Naive B cell (primary cell): ENCODE data around the gene CDH8. TPM values are rescaled to one million over a fixed set of nuclear protein-coding genes. Genes with fewer than 3 reads are reported as not detected.

Experiments
- ATAC-seq, 2 donors: fragments of 150-1000 bp; cut with Tn5 transposase; 2 replicates each; pipeline ENCODE4 v1.10.0; 2021; ENCODE audit warnings: low read depth in 2 of 2, mild to moderate bottlenecking in 2 of 2, moderate library complexity in 2 of 2
- DNase-seq: peaks from one replicate; pipeline ENCODE4 v3.0.0; 2022
- H3K27ac Mint-ChIP-seq, 6 donors: one replicate each; pipeline ENCODE4 v1.8.0; 2020 to 2022; ENCODE audit warnings: mild to moderate bottlenecking in 6 of 6, mixed read lengths in 6 of 6, moderate library complexity in 5 of 6, inconsistent platforms in 2 of 6
- H3K27me3 Mint-ChIP-seq, 3 donors: one replicate each; pipeline ENCODE4 v1.8.0; 2021 to 2022; ENCODE audit warnings: mixed read lengths in 3 of 3, mild to moderate bottlenecking in 1 of 3
- H3K36me3 Mint-ChIP-seq, 2 donors: one replicate each; pipeline ENCODE4 v1.8.0; 2020 to 2022; ENCODE audit warnings: mixed read lengths in 2 of 2, inconsistent platforms in 1 of 2, mild to moderate bottlenecking in 1 of 2
- H3K4me1 Mint-ChIP-seq, 3 donors: one replicate each; pipeline ENCODE4 v1.8.0; 2020 to 2022; ENCODE audit warnings: mixed read lengths in 3 of 3, inconsistent platforms in 1 of 3, mild to moderate bottlenecking in 1 of 3, moderate library complexity in 1 of 3
- H3K4me3 Mint-ChIP-seq, 8 donors: one replicate each; pipeline ENCODE4 v1.8.0; 2020 to 2022; ENCODE audit warnings: mild to moderate bottlenecking in 8 of 8, mixed read lengths in 8 of 8, moderate library complexity in 8 of 8, inconsistent platforms in 2 of 8
- H3K9me3 Mint-ChIP-seq, 7 donors: one replicate each; pipeline ENCODE4 v1.8.0; 2020 to 2022; ENCODE audit warnings: mixed read lengths in 7 of 7, mild to moderate bottlenecking in 5 of 7, inconsistent platforms in 2 of 7, moderate library complexity in 1 of 7
- polyA plus RNA-seq, 6 donors: library from polyadenylated mRNA; unstranded; fragments of 300-500 nt; fragmentation: Illumina TruSeq; gene quantifications; one replicate each; pipeline ENCODE4 v1.2.3, GENCODE V29; 2021; ENCODE audit warnings: low read depth in 6 of 6

Gene CDH8
- polyA plus RNA-seq, 6 donors from 2014 or later: not detected

GRCh38 chr16:62050793-62051192, 14.6 kb upstream of the CDH8 start:
- Mint-ChIP-seq H3K9me3 (peaks cover 0 to 13% (median 3%) of the 10 kb centered on the region in 7 donors), H3K27ac (no peak overlapping the region), H3K36me3 (no peaks in the 10 kb centered on the region), H3K4me1 (no peaks in the 10 kb centered on the region), H3K27me3 (no peaks in the 10 kb centered on the region), H3K4me3 (no peak overlapping the region)
- ATAC-seq: no peak
- no peak for DNase-seq

DNA sequence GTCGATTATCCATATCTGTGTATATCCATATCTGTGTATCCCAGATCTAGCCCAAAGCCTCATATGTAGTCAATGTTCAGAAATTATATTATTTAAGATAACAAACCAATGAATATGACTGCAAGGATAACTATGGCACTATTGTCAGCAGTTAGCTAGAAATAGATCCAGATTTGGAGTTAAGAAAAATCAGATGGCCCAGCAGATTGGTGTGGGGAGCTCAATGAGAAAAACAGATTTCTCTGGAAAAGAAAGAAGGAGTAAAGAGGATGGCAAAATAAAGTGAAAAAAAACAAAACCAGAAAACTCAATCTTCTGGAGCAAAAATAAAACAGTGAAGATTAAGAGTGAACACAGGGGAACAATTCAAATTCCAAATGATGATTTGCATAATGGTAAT, 10.6 kb upstream of the CDH8 start:
- H3K4me3 Mint-ChIP-seq: no peak overlapping the region
- H3K27ac Mint-ChIP-seq: no peak overlapping the region
- H3K36me3 Mint-ChIP-seq: no peaks in the 10 kb centered on the region
- H3K4me1 Mint-ChIP-seq: no peaks in the 10 kb centered on the region
- ATAC-seq (no peak), DNase-seq (no peak)
- no peaks in the 10 kb centered on the region for H3K27me3 Mint-ChIP-seq
- H3K9me3 Mint-ChIP-seq: peaks cover 0 to 8% (median 5%) of the 10 kb centered on the region in 7 donors

- no peaks in the 10 kb centered on the region for H3K36me3 Mint-ChIP-seq
- H3K4me3 Mint-ChIP-seq: no peak overlapping the region
- H3K27ac Mint-ChIP-seq: no peak overlapping the region
- peaks cover 9 to 22% (median 17%) of the 10 kb centered on the region in 3 donors for H3K27me3 Mint-ChIP-seq
- DNase-seq (no peak), ATAC-seq (no peak)
- peaks cover 0 to 12% (median 2%) of the 10 kb centered on the region in 7 donors for H3K9me3 Mint-ChIP-seq
- no peaks in the 10 kb centered on the region for H3K4me1 Mint-ChIP-seq
Observed at GRCh38 chr16:62041401-62041800, 5.2 kb upstream of the CDH8 start.

DNA sequence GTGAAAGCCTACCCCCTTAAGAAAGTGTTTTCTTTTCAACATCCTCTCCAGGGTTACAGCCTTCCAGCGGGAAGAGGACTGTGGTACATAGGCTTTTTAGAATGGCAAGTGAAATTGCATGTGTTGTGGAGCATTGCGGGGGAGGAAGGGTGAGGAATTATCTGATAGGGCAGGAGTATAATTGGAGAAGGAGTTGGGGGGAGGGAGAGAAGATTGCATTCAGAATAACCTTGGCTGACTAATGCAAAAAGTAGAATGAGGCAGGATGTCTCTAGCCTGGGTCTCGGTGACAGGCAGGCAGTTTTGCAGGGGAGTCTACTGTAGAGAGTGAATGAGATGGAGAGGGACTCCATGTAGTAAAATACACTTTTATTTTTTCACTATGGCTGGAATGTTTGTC, 2.4 kb upstream of the CDH8 start:
- no peak overlapping the region for H3K27ac Mint-ChIP-seq
- peaks cover 0 to 15% (median 1%) of the 10 kb centered on the region in 7 donors for H3K9me3 Mint-ChIP-seq
- ATAC-seq (no peak), DNase-seq (no peak)
- H3K36me3 Mint-ChIP-seq: no peaks in the 10 kb centered on the region
- H3K4me1 Mint-ChIP-seq: no peaks in the 10 kb centered on the region
- H3K4me3 Mint-ChIP-seq: no peak overlapping the region
- peaks cover 17 to 44% (median 37%) of the 10 kb centered on the region in 3 donors for H3K27me3 Mint-ChIP-seq

DNA sequence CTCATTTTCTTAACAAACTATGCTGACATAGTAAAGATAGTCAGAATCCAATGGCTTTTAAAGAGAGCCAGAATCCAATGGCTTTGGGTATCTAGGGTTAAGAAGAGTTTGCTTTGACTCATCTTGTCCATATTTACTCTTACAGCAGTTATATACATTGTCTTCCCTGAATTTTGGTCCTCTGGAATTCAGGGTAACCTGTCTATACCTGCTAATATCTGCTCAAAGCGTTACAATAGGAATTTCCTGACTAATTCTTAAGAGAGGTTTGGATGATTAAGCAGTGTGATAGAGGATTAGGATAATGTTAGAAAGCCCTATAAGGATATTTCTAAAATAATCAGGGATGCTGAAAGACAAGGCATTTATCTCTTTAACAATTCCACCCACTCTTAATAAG, 2.0 kb upstream of the CDH8 start:
- Mint-ChIP-seq H3K4me1 (no peaks in the 10 kb centered on the region), H3K9me3 (peaks cover 0 to 15% (median 1%) of the 10 kb centered on the region in 7 donors), H3K4me3 (no peak overlapping the region), H3K27ac (no peak overlapping the region), H3K27me3 (peaks cover 21 to 48% (median 41%) of the 10 kb centered on the region in 3 donors), H3K36me3 (no peaks in the 10 kb centered on the region)
- DNase-seq: no peak
- ATAC-seq: no peak

DNA sequence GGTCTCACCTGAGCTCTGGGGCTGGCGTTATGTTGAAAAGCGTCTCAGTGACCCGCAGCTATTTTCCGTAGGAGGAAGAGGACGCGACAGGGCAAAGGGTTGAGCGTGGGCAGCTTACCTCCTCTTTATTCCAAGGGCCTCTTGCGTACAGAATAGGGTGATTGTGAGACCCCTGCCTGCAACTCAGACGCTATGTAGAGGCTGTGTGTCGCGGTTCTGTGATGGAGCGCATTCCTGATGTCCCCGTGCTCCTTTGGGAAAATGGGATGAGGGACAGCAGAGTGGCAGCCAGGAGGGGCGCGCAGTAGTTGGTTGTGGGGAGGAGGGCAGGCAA, 531 bp upstream of the CDH8 start:
- ATAC-seq: no peak
- Mint-ChIP-seq H3K27ac (no peak overlapping the region), H3K36me3 (no peaks in the 10 kb centered on the region), H3K27me3 (peaks cover 26 to 53% (median 44%) of the 10 kb centered on the region in 3 donors), H3K4me3 (no peak overlapping the region), H3K9me3 (peaks cover 0 to 15% (median 1%) of the 10 kb centered on the region in 7 donors), H3K4me1 (no peaks in the 10 kb centered on the region)
- DNase-seq: no peak

GRCh38 chr16:62035115-62036092, 834 bp downstream of the CDH8 start:
- peaks cover 31 to 58% (median 44%) of the 10 kb centered on the region in 3 donors for H3K27me3 Mint-ChIP-seq
- no peaks in the 10 kb centered on the region for H3K4me1 Mint-ChIP-seq
- no peak overlapping the region for H3K27ac Mint-ChIP-seq
- DNase-seq: no peak
- H3K4me3 Mint-ChIP-seq: no peak overlapping the region
- H3K9me3 Mint-ChIP-seq: peaks cover 0 to 15% (median 0%) of the 10 kb centered on the region in 7 donors
- H3K36me3 Mint-ChIP-seq: no peaks in the 10 kb centered on the region
- ATAC-seq: no peak

GRCh38 chr16:62034231-62035114, 1.8 kb downstream of the CDH8 start:
- Mint-ChIP-seq H3K27ac (no peak overlapping the region), H3K4me1 (no peaks in the 10 kb centered on the region), H3K36me3 (no peaks in the 10 kb centered on the region), H3K9me3 (peaks cover 0 to 15% (median 0%) of the 10 kb centered on the region in 7 donors), H3K27me3 (peaks cover 31 to 58% (median 44%) of the 10 kb centered on the region in 3 donors), H3K4me3 (no peak overlapping the region)
- no peak for DNase-seq
- ATAC-seq: no peak

DNA sequence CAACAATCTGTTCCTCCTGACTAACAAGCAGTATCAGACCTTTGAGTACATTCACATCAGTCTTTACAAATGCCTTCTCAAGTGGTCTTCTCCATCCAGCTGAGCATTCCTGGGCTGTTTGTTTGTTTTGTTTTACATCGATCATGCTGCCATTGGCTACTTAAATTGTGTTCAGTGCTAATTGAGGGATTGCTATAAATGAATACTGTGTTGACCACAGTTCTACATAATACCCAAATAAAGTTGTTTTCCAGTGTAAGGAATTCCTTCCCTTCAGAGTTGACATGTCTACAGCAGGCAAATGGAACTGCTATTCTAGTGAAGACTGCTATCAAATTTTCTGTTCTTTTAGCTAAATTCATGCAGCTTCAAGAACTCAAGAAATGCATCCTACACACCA, 3.2 kb downstream of the CDH8 start:
- ATAC-seq (no peak), DNase-seq (no peak)
- H3K27ac Mint-ChIP-seq: no peak overlapping the region
- peaks cover 0 to 10% (median 0%) of the 10 kb centered on the region in 7 donors for H3K9me3 Mint-ChIP-seq
- no peaks in the 10 kb centered on the region for H3K4me1 Mint-ChIP-seq
- no peak overlapping the region for H3K4me3 Mint-ChIP-seq
- H3K36me3 Mint-ChIP-seq: no peaks in the 10 kb centered on the region
- H3K27me3 Mint-ChIP-seq: peaks cover 30 to 58% (median 34%) of the 10 kb centered on the region in 3 donors

DNA sequence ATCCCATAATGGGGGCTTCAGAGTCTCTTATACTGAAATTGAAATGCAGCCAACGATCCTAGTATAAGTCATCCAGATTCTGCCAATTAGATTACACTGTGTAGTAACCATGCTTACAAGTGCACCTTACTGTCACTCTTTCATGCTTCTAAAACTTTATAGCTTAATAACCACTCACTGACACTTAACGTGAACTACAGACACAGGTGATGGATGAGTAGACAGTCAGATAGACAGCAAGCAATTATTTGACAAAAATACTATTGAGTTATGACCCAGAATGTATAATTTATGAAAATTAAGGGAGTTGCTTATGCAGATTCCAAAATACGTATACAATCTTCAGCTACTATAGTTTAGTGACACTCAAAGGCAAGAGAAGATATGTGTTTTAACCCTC, 6.3 kb downstream of the CDH8 start:
- H3K4me1 Mint-ChIP-seq: no peaks in the 10 kb centered on the region
- DNase-seq (no peak), ATAC-seq (no peak)
- H3K4me3 Mint-ChIP-seq: no peak overlapping the region
- no peaks in the 10 kb centered on the region for H3K36me3 Mint-ChIP-seq
- no peak overlapping the region for H3K27ac Mint-ChIP-seq
- H3K9me3 Mint-ChIP-seq: peaks cover 0 to 10% (median 0%) of the 10 kb centered on the region in 7 donors
- H3K27me3 Mint-ChIP-seq: peaks cover 19 to 27% (median 22%) of the 10 kb centered on the region in 3 donors

DNA sequence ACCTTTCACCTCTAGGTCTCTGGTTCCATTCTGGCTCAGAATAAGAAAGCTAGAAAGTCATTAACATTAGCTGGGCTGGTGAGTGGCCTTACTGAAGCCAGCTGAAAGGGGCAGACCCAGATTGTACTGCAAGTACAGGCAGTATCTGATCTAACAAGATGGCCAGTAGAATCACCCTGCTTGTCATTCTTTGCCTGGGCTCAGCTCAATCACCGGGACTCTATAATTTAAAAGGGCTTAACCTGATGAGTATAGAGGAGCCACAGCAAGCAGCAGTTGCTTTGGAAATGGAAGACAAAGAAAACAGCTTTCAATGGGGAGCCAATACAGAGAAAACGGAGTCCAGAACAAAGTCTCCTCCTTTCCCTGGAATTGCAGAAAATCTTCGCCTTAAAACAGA, 13.6 kb downstream of the CDH8 start:
- H3K9me3 Mint-ChIP-seq: peaks cover 0 to 9% (median 2%) of the 10 kb centered on the region in 7 donors
- no peaks in the 10 kb centered on the region for H3K36me3 Mint-ChIP-seq
- ATAC-seq (no peak), DNase-seq (no peak)
- no peak overlapping the region for H3K27ac Mint-ChIP-seq
- no peak overlapping the region for H3K4me3 Mint-ChIP-seq
- H3K4me1 Mint-ChIP-seq: no peaks in the 10 kb centered on the region
- no peaks in the 10 kb centered on the region for H3K27me3 Mint-ChIP-seq

GRCh38 chr16:62021161-62021581, 15.1 kb downstream of the CDH8 start:
- DNase-seq (no peak), ATAC-seq (no peak)
- no peaks in the 10 kb centered on the region for H3K4me1 Mint-ChIP-seq
- H3K36me3 Mint-ChIP-seq: no peaks in the 10 kb centered on the region
- H3K27ac Mint-ChIP-seq: no peak overlapping the region
- no peak overlapping the region for H3K4me3 Mint-ChIP-seq
- no peaks in the 10 kb centered on the region for H3K27me3 Mint-ChIP-seq
- H3K9me3 Mint-ChIP-seq: peaks cover 0 to 9% (median 2%) of the 10 kb centered on the region in 7 donors

- Mint-ChIP-seq H3K36me3 (no peaks in the 10 kb centered on the region), H3K27ac (no peak overlapping the region), H3K4me1 (no peaks in the 10 kb centered on the region), H3K9me3 (peaks cover 0 to 9% (median 2%) of the 10 kb centered on the region in 7 donors), H3K27me3 (no peaks in the 10 kb centered on the region), H3K4me3 (no peak overlapping the region)
- no peak for ATAC-seq
- no peak for DNase-seq
Observed at GRCh38 chr16:62020681-62021080, 15.6 kb downstream of the CDH8 start.
